GM19395 (cell line): ENCODE measurements around the gene STUB1.
"Not testable (repeated sequence)": the region's sequence is repeated elsewhere in the genome, so short reads cannot be mapped to it uniquely, and the experiment has no call there.

Experiments used
- ATAC-seq: cut with Tn5 transposase; IDR thresholded peaks from one replicate; pipeline ENCODE4 v1.9.1; 2021; ENCODE audit warnings: mild to moderate bottlenecking, moderate library complexity; ENCODE audit not compliant: unreplicated experiment

The STUB1 gene

DNA sequence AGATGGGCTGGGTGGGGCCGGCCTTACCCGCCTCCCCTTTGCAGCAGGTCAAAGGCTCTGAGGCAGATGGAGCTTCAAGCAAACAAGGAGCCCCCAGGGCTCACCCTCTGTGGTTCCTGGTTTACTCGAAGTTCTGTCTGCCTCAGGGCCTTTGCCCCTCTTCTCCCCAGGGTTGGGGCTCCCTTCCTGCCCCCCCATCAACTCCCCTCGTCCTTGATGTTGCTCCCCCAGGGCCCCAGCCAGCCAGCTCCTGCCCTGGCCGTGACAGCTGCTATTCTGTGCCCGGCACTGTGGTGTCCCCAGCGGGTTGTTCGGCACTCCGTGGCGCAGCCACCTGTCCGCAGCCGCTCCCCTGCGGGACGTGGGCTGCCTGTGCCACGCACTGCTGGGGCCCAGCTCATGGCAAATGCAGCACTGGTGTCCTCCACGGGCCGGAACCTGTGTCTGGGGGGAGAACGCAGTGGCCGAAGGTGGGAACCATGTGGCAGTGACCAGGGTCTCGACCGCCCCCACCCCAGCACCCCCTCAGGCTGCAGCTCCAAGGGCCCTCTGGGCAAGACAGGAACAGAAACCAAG, 30.4 kb downstream of the STUB1 start:
- no peak for ATAC-seq

DNA sequence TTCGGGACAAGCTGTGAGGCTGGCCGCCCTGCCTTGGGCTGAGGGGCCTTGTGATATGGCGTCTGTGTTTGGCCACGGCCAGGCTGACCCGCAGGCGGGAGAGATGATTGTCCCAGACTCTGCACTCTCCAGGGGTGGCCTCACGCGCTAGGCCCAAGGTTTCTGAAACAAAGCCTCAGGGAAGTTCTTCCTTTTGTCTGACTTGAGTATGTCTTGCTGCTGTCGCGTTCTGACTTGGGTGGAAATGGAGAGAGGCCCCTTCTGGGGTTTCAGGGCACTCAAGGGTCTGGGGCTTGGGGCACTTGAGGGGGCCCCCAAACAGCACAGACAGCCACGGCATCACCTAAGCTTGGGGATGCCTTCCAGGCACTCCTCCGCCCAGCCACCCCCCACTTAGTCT, 30.9 kb downstream of the STUB1 start:
- no peak for ATAC-seq

DNA sequence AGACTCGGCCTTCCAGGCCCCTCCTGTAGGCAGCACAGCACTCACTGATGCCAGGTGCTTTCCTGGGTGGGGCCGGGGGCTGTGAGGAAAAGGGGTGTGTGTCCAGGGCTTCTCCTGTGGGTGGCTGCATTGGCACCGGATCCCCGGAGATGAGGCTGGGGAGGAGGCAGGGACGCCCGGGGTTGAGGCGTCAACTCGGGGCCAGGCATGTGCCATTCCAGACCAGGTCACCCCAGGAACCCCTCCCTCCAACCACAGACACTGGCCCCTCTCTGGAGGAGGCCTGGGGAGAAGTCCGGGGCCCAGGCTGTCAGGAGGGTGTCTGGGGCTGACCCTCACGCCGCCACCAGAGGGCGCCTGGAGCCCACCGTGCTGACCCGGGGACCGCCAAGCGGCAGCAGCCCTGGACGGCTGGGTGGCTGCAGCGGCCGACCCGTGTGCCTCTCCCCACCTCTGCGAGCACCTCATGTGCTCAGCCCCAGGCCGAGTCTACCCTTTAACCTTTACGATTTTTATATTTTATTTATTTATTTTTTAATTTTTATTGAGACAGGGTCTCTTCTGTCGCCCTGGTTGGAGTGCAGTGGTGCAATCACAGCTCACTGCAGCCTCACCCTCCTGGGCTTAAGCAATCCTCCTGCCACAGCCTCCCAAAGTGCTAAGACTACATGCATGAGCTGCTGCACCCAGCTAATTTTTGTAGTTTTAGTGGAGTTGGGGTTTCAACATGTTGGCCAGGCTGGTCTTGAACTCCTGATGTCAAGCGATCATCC, 31.5 kb downstream of the STUB1 start:
- ATAC-seq = no peak

DNA sequence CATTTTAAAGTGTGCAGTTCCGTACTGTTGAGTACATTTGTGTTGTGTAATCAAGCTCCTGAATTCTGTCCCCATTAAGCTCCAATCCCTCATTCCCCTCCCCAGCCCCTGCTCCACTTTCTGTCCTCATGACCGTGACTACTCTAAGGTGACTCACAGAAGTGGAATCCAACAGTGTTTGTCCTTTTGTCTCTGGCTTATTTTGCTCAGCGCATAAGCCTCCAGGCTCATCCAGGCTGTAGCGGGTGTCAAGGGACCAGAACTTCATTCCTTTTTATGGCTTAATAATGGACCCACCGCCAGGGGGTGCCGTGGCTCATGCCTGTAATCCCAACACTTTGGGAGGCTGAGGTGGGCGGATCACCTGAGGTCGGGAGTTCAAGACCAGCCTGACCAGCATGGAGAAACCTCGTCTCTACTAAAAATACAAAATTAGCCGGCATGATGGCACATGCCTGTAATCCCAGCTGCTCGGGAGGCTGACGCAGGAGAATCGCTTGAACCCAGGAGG, 32.6 kb downstream of the STUB1 start:
- not testable (repeated sequence) for ATAC-seq

DNA sequence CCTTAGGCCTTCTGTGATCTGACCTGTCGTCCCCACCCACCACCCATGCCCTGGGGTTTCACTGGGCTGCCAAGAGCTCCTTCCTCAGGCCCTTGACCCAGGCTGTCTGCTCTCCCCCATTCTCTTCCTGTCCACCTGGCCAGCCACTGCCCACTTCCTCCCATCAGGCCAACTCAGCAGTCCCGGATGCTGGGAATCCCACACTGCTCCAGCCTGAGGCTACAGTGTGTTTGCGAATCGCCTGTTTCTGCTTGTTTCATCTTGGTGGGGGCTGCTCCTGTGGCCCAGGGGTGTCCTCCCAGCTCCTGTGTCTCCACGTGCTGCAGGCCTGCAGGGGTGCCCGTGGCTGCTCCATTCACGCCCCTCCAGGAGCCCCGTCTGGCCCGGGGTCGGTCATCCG, 33.9 kb downstream of the STUB1 start:
- ATAC-seq = no peak

DNA sequence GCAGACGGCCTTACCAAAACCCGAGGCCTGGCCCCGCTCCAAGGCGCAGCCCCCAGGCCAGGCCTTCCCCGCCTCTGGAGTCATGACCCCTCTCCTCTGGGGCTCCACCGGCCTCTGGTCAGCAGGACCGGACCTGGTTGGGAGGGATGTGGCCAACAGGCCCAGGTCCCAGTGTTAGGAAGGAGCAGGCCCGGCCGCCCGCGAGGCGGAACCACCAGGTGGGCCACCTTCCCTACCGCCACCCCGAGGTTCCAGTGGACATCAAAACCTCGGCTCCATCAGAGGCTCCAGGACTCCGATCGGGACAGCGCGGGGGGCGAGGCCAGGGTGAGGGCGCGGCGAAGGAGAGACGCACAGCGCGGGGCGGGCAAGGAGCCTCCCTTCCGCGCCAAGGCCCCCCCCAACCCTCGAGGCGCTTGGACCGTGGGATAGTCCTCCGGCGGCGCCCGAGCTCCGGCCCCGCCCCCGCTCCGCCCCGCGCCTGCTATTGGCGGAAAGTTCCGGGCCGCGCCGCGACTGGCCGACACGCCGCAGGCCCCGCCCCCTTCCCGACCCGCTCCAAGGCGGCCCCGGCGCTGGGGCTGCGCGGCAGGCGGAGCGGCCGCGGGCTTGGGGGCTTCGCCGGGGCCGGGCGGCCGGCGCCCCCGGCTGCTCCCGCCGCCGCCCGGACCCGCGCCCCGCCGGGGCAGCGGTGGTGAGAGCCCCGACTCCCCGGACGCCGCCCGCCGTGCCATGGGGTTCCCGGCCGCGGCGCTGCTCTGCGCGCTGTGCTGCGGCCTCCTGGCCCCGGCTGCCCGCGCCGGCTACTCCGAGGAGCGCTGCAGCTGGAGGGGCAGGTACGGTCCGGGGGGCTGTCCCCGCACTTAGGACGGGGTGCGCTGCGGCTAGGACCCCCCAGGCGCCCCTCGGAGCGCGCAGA, 34.6 kb downstream of the STUB1 start, which contains the start of gene METRN:
Gene METRN (plus strand): TSS at position 561 of the 919 bp plus-strand sequence. CDS start 172 bp downstream, at position 733.
- peak; percentile 67 for ATAC-seq

DNA sequence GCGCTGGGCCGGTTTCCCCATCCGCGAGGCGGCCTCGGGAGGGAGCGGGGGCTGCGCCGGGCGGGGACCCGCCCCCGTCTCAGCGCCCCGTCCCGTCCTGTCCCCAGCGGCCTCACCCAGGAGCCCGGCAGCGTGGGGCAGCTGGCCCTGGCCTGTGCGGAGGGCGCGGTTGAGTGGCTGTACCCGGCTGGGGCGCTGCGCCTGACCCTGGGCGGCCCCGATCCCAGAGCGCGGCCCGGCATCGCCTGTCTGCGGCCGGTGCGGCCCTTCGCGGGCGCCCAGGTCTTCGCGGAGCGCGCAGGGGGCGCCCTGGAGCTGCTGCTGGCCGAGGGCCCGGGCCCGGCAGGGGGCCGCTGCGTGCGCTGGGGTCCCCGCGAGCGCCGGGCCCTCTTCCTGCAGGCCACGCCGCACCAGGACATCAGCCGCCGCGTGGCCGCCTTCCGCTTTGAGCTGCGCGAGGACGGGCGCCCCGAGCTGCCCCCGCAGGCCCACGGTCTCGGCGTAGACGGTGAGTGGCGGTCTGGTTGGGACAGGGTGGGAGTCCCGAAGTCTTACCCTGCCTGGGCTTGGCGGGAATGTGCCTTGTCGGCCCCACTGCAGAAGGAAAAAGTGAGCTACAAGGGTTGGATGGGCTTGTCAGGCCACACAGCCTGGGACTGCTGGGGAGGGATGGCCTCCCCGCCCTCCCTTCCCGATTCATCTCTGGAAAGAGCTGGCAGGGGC, 35.4 kb downstream of the STUB1 start:
- peak; percentile 18 for ATAC-seq

DNA sequence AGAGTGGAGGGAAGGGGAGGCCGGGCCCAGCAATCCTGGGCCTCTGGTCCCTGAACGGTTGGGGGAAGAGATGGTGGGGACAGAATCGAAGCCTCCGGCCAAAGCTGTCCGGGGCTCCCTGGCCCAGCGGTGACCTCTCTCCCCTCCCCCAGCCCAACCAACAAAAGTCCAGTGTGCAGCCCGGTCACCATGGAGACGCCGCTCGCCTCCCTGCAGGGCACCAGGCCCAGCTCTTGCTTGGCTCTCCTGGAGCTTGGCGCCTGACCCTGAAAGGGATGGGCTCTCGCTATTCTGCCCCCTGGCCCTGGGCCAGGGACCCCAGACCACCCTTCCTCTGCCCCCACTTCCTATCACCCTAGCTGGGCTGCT, 36.0 kb downstream of the STUB1 start:
- ATAC-seq = no peak

DNA sequence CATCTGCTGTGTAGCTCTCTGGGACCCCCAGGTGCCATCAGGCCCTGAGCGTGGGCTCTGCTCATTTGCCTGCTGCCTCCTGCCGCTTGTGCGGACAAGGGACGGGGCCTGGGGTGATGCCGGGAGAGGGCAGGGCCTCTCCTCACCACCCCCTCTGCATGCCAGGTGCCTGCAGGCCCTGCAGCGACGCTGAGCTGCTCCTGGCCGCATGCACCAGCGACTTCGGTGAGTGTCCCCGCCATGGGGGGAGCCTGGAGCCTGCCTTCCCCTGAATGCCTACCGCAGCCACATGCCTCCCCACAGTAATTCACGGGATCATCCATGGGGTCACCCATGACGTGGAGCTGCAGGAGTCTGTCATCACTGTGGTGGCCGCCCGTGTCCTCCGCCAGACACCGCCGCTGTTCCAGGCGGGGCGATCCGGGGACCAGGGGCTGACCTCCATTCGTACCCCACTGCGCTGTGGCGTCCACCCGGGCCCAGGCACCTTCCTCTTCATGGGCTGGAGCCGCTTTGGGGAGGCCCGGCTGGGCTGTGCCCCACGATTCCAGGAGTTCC, 36.6 kb downstream of the STUB1 start:
- ATAC-seq = no peak

DNA sequence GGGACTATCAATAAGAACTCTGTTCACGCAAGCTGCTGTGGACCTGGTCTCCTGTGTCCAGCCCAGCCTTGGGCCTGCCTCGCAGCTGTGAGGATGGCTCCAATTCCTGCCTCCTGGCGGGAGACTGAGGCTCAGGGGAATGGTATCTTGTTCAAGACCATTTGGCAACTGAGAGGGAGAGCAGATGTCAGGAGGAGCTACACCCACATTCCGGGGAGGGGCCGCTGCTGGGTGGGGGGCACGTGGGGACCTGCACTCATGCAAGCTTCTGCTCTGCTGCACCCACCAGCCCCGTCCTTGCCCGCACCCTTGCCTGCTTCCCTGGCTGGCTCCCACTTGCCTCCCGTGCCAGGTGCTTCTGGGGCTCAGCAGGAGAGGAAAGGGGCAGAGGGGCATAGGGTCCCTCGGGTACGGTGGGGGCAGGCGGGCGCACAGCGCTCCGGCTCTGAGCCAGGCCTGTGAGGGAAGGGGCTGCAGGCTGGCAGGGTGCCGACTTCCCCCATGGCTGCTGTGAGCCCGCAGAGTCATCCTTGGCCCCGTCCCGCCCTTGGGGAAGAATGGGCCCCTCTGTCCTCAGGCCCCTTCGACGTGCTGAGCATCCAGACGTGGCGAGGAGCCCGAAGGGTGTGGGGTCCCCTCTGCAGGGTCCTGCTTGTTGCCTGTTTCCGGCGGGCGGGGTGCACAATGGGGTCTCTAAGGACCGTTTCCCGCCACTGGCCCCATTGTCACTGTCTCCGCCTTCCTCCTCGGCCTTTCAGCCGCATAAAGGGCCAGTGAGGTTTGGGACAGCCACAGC, 37.4 kb downstream of the STUB1 start:
- ATAC-seq = no peak

DNA sequence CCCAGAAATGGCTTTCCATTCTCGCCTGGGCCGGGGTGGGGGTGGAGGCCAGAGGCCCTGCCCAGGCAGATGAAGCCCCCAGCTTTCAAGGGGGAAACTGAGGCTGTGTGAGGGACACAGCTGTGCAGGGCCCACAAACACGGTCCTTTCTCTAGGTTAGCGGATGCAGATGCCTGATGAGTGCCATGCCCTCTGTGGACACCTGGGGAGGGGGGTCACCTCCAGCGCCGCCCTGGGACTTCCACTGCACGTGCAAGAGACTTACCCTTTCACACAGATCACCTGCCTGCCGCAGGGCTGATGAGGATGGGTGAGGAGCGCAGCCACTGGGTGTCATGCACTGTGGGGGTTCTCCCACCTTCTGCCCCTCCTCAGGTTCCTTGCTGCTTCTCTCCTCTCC, 38.2 kb downstream of the STUB1 start:
- no peak for ATAC-seq

DNA sequence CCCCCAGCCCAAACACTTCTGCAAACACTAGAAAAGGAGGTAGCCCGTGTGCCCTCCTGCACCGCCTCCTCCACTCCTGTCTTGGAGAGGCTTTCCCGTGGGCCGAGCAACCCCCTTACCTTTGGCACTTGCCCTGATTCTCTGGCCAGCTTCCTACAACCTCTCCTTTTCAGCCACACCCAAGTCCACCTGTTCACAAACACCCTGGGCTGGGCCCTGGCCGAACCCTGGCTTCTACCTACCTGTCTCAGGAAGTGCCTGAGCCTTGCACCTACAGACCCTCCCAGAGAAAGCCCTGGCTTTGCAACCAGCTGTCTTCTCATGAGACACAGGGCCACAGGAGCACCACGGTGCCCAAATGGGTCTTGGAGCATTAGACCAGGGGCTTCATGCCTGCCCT, 38.7 kb downstream of the STUB1 start:
- no peak for ATAC-seq

DNA sequence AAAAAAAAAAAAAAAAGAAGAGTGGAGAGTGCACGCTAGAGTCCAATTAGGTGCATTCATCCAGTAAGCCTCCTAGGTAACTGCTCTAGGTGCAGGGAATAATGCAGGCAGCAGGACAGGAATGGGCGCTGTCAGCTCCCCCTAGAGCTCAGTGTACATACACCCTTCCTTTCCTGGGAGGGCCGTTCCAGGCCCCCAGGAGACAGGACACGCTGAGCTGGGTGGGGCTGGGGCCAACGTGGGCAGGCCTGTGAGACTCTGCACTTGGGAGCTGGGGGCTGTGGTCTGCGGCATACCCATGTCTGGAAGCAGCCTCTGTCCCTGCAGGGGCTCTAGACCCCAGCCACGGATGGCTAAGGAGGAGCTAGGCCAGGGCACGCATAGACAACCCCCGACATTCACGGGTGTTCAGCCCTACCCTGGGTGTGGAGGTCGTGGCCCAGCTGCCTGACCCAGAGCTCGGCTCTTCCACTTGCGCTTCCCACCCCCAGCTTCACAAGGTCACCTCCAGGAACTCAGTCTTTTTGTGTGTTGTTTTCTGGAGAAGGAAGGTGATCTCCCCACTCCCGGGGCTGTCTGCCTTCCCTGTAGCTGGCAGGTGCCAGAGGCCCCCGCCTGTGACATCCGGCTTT, 39.7 kb downstream of the STUB1 start:
- ATAC-seq = peak; percentile 4

DNA sequence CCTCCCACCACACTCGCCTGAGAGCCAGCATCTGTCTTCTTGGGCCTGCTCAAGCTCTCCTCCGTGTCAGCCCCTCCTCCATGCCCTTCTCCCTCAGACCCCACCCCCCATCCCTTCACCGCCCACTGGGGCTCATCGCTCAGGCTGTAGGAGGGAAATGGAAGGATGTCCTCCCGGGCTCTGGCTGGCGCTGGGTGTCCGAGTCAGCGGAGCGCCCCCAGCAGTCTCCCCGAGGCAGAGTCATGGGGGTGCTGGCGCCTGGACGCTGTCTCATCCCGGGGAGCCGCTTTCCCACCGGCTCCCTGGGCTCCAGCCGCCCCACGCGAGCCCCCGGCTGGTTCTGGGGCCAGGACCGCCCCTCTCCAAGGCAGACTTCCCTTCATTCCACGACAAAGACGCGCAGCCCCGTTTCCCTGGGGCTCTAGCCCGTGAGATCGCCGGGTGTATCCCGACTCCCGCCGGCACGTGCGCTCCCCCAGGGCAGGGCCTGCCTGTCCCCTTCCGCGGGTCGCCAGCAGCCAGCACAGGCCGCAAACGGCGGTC, 40.3 kb downstream of the STUB1 start:
- peak; percentile 24 for ATAC-seq

DNA sequence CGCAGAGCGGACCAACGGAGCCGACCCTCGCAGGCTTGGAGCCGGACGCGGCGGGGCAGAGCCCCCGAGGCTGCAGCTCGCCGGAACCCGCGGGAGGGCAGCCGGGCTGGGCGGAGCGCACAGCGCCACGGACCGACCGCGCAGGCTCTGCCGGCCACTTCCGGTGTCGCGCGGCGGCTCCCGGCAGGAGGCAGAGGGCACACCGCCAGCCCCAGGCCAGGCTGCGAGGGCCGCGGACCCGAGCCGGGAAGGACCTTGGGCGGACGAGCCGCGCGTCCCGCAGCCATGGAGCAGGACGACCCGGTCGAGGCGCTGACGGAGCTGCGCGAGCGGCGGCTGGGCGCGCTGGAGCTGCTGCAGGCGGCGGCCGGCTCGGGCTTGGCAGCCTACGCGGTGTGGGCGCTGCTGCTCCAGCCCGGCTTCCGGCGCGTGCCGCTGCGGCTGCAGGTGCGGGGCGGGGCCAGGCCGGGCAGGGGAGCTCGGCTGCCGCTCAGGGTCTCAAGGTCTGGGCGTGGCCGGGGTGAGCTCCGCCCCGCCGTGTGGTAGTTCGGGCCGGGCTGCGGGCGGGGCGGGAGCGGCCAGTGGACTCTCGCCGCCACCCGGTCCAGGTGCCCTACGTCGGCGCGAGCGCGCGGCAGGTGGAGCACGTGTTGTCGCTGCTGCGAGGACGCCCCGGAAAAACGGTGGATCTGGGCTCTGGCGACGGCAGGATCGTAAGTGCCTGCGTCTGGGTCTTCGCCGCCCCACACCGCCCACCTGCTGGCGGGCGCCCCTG, 41.0 kb downstream of the STUB1 start, which contains the start of gene ANTKMT:
Gene ANTKMT (plus strand): TSS at position 157 of the 775 bp plus-strand sequence. CDS start 129 bp downstream, at position 286.
- peak; percentile 67 for ATAC-seq

DNA sequence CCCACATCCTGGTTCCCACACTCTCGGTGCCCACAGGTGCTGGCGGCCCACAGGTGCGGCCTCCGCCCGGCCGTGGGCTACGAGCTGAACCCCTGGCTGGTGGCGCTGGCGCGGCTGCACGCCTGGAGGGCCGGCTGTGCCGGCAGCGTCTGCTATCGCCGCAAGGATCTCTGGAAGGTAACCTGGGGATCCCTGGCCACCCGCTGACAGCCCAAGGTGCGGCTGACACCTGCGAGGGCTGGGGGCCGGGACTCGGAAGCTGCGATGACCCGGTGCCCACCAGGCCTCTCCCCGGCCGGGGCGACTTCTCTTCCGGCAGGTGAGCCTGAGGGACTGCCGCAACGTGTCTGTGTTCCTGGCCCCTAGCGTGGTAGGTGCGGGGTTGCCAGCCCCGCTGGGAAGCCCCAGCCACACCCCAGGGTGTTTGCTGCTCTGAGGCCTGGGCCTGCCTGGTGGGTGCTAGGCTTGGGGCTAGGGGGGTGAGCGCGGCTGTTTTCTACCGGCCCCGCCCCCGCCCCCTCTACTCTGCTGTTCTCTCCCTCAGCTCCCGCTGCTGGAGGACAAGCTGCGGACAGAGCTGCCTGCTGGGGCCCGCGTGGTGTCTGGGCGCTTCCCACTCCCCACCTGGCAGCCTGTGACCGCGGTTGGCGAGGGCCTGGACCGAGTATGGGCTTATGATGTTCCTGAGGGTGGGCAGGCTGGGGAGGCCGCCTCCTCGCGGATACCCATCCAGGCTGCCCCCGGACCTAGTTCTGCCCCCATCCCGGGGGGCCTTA, 41.7 kb downstream of the STUB1 start:
- no peak for ATAC-seq
